GM12873 (cell line): ENCODE results near the gene IQCK.

Source experiments
- TF ChIP-seq, protein P1 (sequence below): IDR thresholded peaks from 2 replicates; pipeline ENCODE4 v1.5.1; 2012; ENCODE audit warnings: low read depth, mild to moderate bottlenecking, moderate library complexity, low read length, control low read depth; ENCODE audit not compliant: insufficient read depth; ENCODE audit errors: missing control alignments

The IQCK gene

DNA sequence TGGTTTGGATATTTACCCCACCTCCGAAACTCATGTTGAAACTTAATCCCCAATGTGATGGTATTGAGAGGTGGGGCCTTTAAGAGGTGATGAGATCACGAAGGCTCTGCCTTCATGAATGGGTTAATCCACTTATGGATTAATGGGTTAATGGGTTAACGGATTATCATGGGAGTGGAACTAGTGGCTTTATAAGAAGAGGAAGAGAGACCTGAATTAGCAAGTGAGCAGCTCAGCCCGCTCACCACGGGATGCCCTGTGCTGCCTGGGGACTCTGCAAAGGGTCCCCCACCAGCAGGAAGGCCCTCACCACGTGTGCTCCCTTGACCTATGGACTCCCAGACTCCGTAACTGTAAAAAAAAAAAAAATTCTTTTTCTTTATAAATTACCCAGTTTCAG, 183.1 kb downstream of the IQCK start:
- TF ChIP-seq, protein P1, sequence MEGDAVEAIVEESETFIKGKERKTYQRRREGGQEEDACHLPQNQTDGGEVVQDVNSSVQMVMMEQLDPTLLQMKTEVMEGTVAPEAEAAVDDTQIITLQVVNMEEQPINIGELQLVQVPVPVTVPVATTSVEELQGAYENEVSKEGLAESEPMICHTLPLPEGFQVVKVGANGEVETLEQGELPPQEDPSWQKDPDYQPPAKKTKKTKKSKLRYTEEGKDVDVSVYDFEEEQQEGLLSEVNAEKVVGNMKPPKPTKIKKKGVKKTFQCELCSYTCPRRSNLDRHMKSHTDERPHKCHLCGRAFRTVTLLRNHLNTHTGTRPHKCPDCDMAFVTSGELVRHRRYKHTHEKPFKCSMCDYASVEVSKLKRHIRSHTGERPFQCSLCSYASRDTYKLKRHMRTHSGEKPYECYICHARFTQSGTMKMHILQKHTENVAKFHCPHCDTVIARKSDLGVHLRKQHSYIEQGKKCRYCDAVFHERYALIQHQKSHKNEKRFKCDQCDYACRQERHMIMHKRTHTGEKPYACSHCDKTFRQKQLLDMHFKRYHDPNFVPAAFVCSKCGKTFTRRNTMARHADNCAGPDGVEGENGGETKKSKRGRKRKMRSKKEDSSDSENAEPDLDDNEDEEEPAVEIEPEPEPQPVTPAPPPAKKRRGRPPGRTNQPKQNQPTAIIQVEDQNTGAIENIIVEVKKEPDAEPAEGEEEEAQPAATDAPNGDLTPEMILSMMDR = no peak

DNA sequence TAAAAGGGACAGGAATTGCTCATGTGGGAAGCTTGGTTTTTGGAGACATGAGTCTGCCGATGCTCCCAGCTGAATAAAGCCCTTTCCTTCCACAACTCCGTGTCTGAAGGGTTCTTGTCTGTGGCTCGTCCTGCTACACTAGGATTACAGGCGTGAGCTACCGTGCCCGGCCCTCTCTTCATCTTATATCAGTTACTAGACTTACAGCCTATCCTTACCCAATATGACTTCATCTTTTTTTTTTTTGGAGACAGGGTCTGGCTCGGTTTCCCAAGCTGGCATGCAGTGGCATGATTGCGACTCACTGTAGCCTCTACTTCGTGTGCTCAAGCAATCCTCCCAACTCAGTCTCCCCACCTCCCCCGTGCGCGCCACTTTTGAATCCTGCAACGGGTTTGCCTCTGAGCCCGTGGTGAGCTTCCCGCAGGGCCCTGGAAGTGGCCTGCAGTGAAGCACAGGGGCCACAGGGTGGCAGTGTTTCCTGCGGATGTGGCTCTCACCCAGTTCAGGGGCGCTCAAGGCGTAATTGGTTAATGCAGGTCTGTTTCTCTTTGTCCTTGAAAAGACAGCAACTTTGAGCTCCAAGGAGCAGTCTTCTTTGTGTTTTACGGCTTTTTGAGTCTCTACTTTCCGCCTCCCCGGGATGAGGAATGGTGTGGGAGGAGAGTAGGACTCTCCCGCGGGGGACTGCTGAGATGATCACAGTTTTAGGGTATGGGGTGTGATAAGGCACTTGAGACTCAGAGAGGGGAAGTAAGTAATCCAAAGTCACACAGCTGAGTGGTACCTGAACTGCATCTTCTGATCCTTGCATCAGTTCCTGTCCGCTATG, 189.3 kb downstream of the IQCK start:
- TF ChIP-seq, protein P1 = peak; percentile 98
